ENCODE measurements around the gene SLC25A21. TPM values are rescaled to one million over a fixed set of nuclear protein-coding genes. Genes with fewer than 3 reads are reported as not detected.

SLC25A21 gene
- total RNA-seq, 1 donor from 2014 or later: 0.56 TPM

DNA sequence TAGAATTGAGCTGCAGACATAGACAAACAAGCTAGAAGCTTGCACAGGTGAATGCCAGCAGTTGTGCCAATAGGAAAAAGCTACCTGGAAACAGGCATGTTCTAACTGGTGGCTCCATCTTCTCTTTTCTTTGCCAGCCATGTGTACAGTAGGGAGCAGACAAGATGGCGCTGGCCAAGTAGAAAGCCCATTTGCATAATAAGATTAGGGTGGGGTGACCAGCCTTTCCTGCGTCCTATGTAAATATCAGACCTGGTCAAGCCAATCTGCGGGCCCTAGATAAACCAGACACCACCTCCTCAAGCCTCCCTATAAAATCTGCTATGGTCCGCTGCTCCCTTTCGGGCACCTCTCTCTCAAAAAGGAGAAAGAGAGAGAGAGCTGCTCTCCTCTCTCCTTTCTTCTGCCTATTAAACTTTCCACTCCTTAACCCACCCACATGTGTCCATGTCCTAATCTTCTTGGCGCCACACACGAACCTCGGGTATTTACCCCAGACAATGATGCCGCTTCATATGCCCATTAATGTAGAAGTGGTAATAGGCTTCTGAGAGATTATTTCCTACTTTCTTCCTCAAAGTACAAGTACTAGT, 201.0 kb downstream of the SLC25A21 start:
- Mint-ChIP-seq H3K36me3 (ENCODE audit: unreplicated experiment) (no peaks in the 10 kb centered on the region), H3K27ac (ENCODE audit: unreplicated experiment) (no peak overlapping the region), H3K4me1 (ENCODE audit: unreplicated experiment) (peaks cover 31% of the 10 kb centered on the region), H3K4me3 (ENCODE audit: unreplicated experiment) (no peak overlapping the region), H3K27me3 (ENCODE audit: unreplicated experiment) (no peaks in the 10 kb centered on the region), H3K9me3 (ENCODE audit: unreplicated experiment) (no peaks in the 10 kb centered on the region)
- TF ChIP-seq, protein P1, sequence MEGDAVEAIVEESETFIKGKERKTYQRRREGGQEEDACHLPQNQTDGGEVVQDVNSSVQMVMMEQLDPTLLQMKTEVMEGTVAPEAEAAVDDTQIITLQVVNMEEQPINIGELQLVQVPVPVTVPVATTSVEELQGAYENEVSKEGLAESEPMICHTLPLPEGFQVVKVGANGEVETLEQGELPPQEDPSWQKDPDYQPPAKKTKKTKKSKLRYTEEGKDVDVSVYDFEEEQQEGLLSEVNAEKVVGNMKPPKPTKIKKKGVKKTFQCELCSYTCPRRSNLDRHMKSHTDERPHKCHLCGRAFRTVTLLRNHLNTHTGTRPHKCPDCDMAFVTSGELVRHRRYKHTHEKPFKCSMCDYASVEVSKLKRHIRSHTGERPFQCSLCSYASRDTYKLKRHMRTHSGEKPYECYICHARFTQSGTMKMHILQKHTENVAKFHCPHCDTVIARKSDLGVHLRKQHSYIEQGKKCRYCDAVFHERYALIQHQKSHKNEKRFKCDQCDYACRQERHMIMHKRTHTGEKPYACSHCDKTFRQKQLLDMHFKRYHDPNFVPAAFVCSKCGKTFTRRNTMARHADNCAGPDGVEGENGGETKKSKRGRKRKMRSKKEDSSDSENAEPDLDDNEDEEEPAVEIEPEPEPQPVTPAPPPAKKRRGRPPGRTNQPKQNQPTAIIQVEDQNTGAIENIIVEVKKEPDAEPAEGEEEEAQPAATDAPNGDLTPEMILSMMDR (IDR thresholded peaks at IDR 0.05): no peak
- no peak for DNase-seq (ENCODE audit: extremely low spot score, unreplicated experiment)

DNA sequence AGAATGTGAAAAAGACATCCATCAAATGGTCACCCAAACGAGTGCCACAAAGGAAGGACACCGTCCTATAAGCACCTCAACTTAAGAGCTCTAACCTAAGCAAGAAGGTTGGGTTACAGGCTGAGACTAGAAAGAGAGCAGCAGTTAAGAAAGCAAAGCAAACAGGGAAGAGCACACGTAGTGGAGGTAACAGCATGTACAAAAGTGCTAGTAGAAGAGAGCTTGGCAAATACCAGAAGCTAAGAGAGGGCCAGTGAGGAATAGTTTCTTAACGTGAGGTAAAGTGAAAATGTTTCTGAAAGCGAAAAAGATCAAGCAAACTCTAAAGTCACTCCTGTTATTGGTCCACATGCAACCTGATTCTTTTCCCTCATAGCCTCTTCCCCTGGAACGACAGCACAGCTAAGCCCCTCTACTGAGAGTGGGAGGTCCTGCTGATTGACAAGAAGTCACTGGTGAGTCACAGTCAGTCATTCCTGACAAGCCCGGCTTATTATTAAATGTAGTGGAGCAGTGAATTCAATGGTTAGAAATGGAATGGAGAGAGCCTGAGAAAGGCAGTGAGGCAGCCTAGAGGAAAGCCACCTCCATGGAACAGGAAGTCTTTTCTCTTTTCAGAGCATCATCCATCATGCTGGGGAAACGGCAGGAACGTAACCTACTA, 204.4 kb downstream of the SLC25A21 start:
- H3K27ac Mint-ChIP-seq (ENCODE audit: unreplicated experiment): peak overlapping the region; percentile 33
- no peak for DNase-seq (ENCODE audit: extremely low spot score, unreplicated experiment)
- no peak overlapping the region for H3K4me3 Mint-ChIP-seq (ENCODE audit: unreplicated experiment)
- H3K27me3 Mint-ChIP-seq (ENCODE audit: unreplicated experiment): no peaks in the 10 kb centered on the region
- peaks cover 12% of the 10 kb centered on the region for H3K4me1 Mint-ChIP-seq (ENCODE audit: unreplicated experiment)
- H3K36me3 Mint-ChIP-seq (ENCODE audit: unreplicated experiment): no peaks in the 10 kb centered on the region
- TF ChIP-seq, protein P1 (IDR thresholded peaks at IDR 0.05): no peak
- no peaks in the 10 kb centered on the region for H3K9me3 Mint-ChIP-seq (ENCODE audit: unreplicated experiment)

DNA sequence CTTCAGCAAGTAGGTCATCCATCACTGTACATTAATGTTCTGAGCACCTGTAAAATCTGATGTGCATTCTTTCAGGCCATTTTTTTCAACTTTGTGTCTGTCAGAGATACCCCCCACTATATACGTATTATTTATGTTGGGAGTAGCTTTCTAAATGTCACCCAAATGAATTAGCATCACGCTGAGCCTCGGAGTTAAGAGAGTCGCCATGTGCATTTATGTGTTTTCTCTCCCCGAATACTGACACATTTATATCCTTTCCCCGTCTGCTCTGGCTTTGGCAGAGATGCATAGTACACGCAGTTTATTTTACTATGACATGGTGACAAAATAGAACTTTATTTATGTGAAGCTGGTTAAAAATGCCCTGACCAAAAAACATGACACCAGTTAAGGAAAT, 216.4 kb downstream of the SLC25A21 start:
- H3K9me3 Mint-ChIP-seq (ENCODE audit: unreplicated experiment): peaks cover 3% of the 10 kb centered on the region
- TF ChIP-seq, protein P1 (IDR thresholded peaks at IDR 0.05): no peak
- H3K4me1 Mint-ChIP-seq (ENCODE audit: unreplicated experiment): peaks cover 42% of the 10 kb centered on the region
- no peak overlapping the region for H3K27ac Mint-ChIP-seq (ENCODE audit: unreplicated experiment)
- H3K36me3 Mint-ChIP-seq (ENCODE audit: unreplicated experiment): no peaks in the 10 kb centered on the region
- no peak overlapping the region for H3K4me3 Mint-ChIP-seq (ENCODE audit: unreplicated experiment)
- no peaks in the 10 kb centered on the region for H3K27me3 Mint-ChIP-seq (ENCODE audit: unreplicated experiment)
- no peak for DNase-seq (ENCODE audit: extremely low spot score, unreplicated experiment)

DNA sequence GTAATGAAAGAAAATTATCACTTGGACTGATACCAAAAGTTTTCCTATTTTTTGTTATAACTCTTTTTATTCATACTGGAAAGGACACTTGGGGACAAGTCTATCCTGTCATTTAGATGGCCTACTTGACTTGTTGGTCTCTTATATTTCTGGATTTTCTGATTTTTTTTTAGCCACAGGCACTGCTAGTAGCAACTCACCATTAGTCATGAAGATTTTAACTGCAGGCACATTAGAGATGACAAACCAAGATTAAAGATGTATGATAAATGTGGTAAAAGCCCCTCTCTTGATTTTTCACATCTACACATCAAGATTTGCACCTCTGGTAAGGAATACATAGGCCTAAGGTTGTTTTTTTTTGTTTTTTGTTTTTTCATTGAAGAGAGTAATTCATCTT, 217.0 kb downstream of the SLC25A21 start:
- Mint-ChIP-seq H3K4me3 (ENCODE audit: unreplicated experiment) (no peak overlapping the region), H3K9me3 (ENCODE audit: unreplicated experiment) (peaks cover 3% of the 10 kb centered on the region)

DNA sequence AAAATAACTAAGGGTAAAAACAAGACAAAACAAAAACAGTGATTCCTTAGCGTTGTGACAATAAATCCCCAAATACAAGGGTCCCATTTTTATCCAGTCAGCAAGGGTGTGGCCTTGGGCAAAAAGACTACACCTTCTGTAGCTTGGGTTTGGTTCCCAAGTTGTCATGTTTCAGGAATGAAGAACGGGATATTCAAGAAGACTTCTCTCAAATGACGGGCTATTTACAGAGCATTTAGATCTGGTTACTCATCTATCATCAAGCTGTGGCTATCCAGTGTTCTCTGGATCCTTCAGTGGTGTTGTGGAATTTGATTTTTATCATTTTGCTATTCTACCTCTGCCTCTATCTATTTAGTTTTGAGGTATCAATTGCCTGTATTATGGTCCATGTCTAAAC, 219.7 kb downstream of the SLC25A21 start:
- TF ChIP-seq, protein P1 (IDR thresholded peaks at IDR 0.05): no peak
- DNase-seq (ENCODE audit: extremely low spot score, unreplicated experiment): no peak
- H3K4me1 Mint-ChIP-seq (ENCODE audit: unreplicated experiment): peaks cover 36% of the 10 kb centered on the region
- H3K36me3 Mint-ChIP-seq (ENCODE audit: unreplicated experiment): no peaks in the 10 kb centered on the region
- H3K4me3 Mint-ChIP-seq (ENCODE audit: unreplicated experiment): no peak overlapping the region
- H3K27ac Mint-ChIP-seq (ENCODE audit: unreplicated experiment): peak overlapping the region; percentile 64
- peaks cover 3% of the 10 kb centered on the region for H3K9me3 Mint-ChIP-seq (ENCODE audit: unreplicated experiment)
- no peaks in the 10 kb centered on the region for H3K27me3 Mint-ChIP-seq (ENCODE audit: unreplicated experiment)

More for the DNA sequence above, 217.0 kb downstream of the SLC25A21 start:
- Mint-ChIP-seq H3K27ac (ENCODE audit: unreplicated experiment) (no peak overlapping the region), H3K36me3 (ENCODE audit: unreplicated experiment) (no peaks in the 10 kb centered on the region), H3K4me1 (ENCODE audit: unreplicated experiment) (peaks cover 43% of the 10 kb centered on the region), H3K27me3 (ENCODE audit: unreplicated experiment) (no peaks in the 10 kb centered on the region)
- TF ChIP-seq, protein P1 (IDR thresholded peaks at IDR 0.05): no peak
- DNase-seq (ENCODE audit: extremely low spot score, unreplicated experiment): no peak
